Measurements from ENCODE around the gene WFDC5. TPM values are rescaled to one million over a fixed set of nuclear protein-coding genes. Genes with fewer than 3 reads are reported as not detected.
"Not testable (repeated sequence)": the region's sequence is repeated elsewhere in the genome, so short reads cannot be mapped to it uniquely, and the experiment has no call there.

Gene WFDC5
- not detected in 2 replicates for total RNA-seq (2014; rRNA removed; shearing (Covaris generic))

DNA sequence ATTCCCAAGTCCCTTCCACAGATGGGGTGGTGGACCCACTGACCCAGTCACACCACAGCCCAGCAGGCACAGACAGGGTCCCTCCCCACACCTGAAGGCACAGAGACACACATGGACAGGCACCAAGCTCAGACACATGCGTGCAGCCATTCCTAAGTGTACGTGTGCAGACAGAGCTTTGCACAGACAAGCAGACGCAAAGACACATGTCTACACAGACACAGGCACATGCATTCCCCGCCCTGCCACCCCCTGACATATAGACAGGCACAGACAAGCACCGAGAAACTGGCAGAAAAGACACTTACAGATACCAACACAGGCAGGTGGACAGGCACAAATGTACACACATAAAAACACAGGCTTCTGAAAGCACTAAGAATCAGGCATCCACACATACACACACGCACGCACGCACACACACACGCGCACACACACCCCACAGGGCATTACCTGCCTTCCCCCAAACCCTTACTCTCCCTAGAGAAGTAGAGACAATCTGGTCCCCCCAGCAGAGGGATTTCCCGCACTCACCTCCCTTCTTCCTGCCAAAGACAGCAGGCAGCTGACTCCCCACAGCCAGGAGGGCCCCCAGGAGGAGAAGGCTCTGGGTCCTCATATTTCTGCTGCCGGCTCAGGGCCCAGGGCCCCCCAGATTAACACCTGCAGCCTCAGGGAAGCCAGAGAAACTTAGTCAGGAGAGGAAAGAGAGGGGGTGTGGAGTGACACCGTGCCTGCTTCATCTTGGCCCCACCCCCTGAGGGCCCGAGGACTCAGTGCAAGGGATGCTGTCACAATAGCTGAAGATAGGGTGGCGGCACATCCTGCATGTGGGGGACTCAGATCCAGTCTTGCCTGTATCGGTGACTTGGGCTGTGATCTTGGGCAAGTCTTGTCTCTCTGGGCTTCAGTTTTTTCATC is at the start of gene WFDC5:
TSS of gene WFDC5 (minus strand) at position 710 of the 921 bp plus-strand sequence. CDS start at position 619, 91 bp downstream.
- Histone ChIP-seq H3K27me3 (ENCODE audit: control insufficient read depth, insufficient read depth, low read length) (no peaks in the 10 kb centered on the region; the same call in 1 of the 2 replicates), H3K4me3 (ENCODE audit: insufficient read depth, low read depth, low read length) (no peak within 1 kb of the TSS), H3K36me3 (replicated peaks; ENCODE audit: control insufficient read depth, insufficient read depth, low read length) (no peaks in the 10 kb centered on the region)
- DNase-seq = peak; percentile 62

- H3K27me3 ChIP-seq (ENCODE audit: control insufficient read depth, insufficient read depth, low read length) = no peaks in the 10 kb centered on the region
- no peaks in the 10 kb centered on the region for H3K36me3 ChIP-seq (replicated peaks; ENCODE audit: control insufficient read depth, insufficient read depth, low read length)
- H3K4me3 ChIP-seq (ENCODE audit: insufficient read depth, low read depth, low read length) = no peak overlapping the region
- no peak for DNase-seq
Measured at GRCh38 chr20:45163083-45163803, 48.3 kb upstream of the WFDC5 start.

DNA sequence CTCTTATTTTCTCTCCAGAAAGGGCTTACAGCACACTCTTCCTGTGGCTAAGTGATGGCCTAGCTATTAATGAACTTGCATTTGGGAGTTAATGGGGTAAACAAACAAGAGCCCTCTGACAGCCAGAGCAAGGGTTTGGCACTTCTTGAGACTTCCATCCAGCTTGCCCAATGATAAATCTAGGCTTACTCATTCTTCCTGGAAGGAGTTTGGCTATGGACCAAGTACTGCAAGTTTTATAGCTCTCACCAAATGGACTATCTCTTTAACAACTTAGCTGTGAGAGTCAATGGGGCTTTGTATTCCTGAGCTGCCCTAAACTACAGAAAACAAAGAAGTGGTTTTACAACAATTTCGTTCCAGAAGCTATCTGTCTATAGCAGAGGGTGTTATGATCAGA is 43.0 kb upstream of the WFDC5 start:
- Histone ChIP-seq H3K27me3 (ENCODE audit: control insufficient read depth, insufficient read depth, low read length) (no peaks in the 10 kb centered on the region), H3K36me3 (replicated peaks; ENCODE audit: control insufficient read depth, insufficient read depth, low read length) (no peaks in the 10 kb centered on the region), H3K4me3 (ENCODE audit: insufficient read depth, low read depth, low read length) (no peak overlapping the region)
- DNase-seq = no peak

DNA sequence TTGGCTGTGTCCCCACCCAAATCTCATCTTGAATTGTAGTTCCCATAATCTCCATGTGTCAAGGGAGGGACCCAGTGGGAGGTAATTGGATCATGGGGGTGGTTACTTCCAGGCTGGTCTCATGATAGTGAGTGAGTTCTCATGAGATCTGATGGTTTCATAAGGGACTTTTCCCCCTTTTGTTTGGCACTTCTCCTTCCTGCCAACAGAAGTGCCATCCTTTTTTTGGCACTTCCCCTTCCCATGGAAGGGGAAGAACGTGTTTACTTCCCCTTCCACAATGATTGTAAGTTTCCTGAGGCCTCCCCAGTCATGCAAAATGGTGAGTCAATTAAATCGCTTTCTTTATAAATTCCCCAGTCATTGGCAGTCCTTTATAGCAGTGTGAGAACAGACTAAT is 41.7 kb upstream of the WFDC5 start:
- DNase-seq = no peak
- H3K4me3 ChIP-seq (ENCODE audit: insufficient read depth, low read depth, low read length) = no peak overlapping the region
- H3K36me3 ChIP-seq (replicated peaks; ENCODE audit: control insufficient read depth, insufficient read depth, low read length) = no peaks in the 10 kb centered on the region
- H3K27me3 ChIP-seq (ENCODE audit: control insufficient read depth, insufficient read depth, low read length) = no peaks in the 10 kb centered on the region

DNA sequence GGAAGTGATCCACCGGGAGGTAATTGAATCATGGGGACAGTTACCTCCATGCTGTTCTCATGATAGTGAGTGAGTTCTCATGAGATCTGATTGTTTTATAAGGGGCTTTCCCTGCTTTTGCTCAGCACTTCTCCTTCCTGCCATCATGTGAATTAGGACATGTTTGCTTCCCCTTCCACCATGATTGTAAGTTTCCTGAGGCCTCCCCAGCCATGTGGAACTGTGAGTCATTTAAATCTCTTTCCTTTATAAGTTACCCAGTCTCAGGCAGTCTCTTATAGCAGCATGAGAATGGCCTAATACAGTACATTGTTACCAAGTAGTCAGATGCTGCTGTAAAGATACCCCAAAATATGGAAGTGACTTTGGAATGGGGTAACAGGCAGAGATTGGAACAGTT is 39.8 kb upstream of the WFDC5 start:
- not testable (repeated sequence) for H3K4me3 ChIP-seq (ENCODE audit: insufficient read depth, low read depth, low read length); DNase-seq; H3K27me3 ChIP-seq (ENCODE audit: control insufficient read depth, insufficient read depth, low read length); H3K36me3 ChIP-seq (replicated peaks; ENCODE audit: control insufficient read depth, insufficient read depth, low read length)

DNA sequence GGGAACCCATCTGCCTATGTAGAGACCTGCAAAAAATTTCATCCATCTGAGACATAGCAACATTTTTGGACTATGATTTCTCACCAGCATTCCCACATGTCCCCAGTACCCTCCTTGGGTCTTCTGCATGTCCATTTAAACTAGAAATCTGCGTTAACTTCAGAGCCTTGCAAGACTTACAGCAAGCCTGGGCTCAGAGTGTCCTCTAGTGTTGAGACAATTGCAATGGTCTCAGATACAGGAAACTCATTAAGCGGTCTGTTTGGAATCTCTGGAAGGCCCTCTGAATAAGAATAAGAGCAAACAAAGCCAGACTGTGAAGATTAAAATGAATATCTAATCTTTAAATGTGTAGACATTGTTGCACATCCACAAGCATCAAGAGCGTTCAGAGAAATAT is 39.2 kb upstream of the WFDC5 start:
- no peak for DNase-seq

GRCh38 chr20:45153752-45154151 is 38.8 kb upstream of the WFDC5 start:
- H3K36me3 ChIP-seq (replicated peaks; ENCODE audit: control insufficient read depth, insufficient read depth, low read length) = no peaks in the 10 kb centered on the region
- no peaks in the 10 kb centered on the region for H3K27me3 ChIP-seq (ENCODE audit: control insufficient read depth, insufficient read depth, low read length)
- H3K4me3 ChIP-seq (ENCODE audit: insufficient read depth, low read depth, low read length) = no peak overlapping the region
- no peak for DNase-seq

More for the DNA sequence above, 39.2 kb upstream of the WFDC5 start:
- Histone ChIP-seq H3K27me3 (ENCODE audit: control insufficient read depth, insufficient read depth, low read length) (no peaks in the 10 kb centered on the region), H3K4me3 (ENCODE audit: insufficient read depth, low read depth, low read length) (no peak overlapping the region), H3K36me3 (replicated peaks; ENCODE audit: control insufficient read depth, insufficient read depth, low read length) (no peaks in the 10 kb centered on the region)

- Histone ChIP-seq H3K4me3 (ENCODE audit: insufficient read depth, low read depth, low read length) (no peak overlapping the region), H3K36me3 (replicated peaks; ENCODE audit: control insufficient read depth, insufficient read depth, low read length) (no peaks in the 10 kb centered on the region), H3K27me3 (ENCODE audit: control insufficient read depth, insufficient read depth, low read length) (no peaks in the 10 kb centered on the region)
- no peak for DNase-seq
Measured at GRCh38 chr20:45153147-45153546, 38.2 kb upstream of the WFDC5 start.

GRCh38 chr20:45152405-45152804 is 37.4 kb upstream of the WFDC5 start:
- no peak for DNase-seq
- Histone ChIP-seq H3K36me3 (replicated peaks; ENCODE audit: control insufficient read depth, insufficient read depth, low read length) (no peaks in the 10 kb centered on the region), H3K4me3 (ENCODE audit: insufficient read depth, low read depth, low read length) (no peak overlapping the region), H3K27me3 (ENCODE audit: control insufficient read depth, insufficient read depth, low read length) (no peaks in the 10 kb centered on the region)

- Histone ChIP-seq H3K4me3 (ENCODE audit: insufficient read depth, low read depth, low read length) (no peak overlapping the region), H3K27me3 (ENCODE audit: control insufficient read depth, insufficient read depth, low read length) (no peaks in the 10 kb centered on the region; the same call in 1 of the 2 replicates), H3K36me3 (replicated peaks; ENCODE audit: control insufficient read depth, insufficient read depth, low read length) (no peaks in the 10 kb centered on the region)
- no peak for DNase-seq
Measured at GRCh38 chr20:45149062-45149461, 34.1 kb upstream of the WFDC5 start.

GRCh38 chr20:45140836-45141235 is 25.9 kb upstream of the WFDC5 start:
- H3K36me3 ChIP-seq (replicated peaks; ENCODE audit: control insufficient read depth, insufficient read depth, low read length) = no peaks in the 10 kb centered on the region
- DNase-seq = no peak
- H3K4me3 ChIP-seq (ENCODE audit: insufficient read depth, low read depth, low read length) = no peak overlapping the region
- no peaks in the 10 kb centered on the region; the same call in 1 of the 2 replicates for H3K27me3 ChIP-seq (ENCODE audit: control insufficient read depth, insufficient read depth, low read length)

DNA sequence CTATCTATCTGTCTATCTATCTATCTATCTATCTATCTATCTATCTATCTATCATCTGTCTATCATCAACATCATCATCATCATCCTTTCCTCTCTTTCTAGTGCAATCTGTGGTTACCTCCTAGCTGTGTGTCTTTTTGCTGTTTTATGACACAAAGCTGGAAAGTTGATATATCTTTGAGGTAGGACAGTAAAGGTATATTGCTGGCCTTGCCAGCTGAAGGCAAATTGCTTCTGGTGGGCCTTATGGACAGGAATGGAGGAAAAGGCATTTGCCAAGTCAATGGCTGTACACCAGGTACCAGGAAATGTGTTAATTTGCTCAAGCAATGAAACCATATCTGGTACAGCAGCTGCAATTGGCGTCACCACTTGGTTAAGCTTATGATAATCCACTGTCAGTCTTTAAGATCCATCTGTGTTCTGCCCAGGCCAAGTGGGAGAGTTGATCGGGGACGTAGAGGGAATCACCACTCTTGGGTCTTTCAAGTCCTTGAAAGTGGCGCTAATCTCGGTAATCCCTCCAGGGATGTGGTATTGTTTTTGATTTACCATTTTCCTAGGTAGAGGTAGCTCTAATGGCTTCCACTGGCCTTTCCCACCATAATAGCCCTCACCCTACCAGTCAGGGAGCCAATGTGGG is 24.9 kb upstream of the WFDC5 start:
- not testable (repeated sequence) for H3K36me3 ChIP-seq (replicated peaks; ENCODE audit: control insufficient read depth, insufficient read depth, low read length); H3K4me3 ChIP-seq (ENCODE audit: insufficient read depth, low read depth, low read length); DNase-seq; H3K27me3 ChIP-seq (ENCODE audit: control insufficient read depth, insufficient read depth, low read length)

GRCh38 chr20:45138561-45139300 is 23.8 kb upstream of the WFDC5 start:
- DNase-seq = peak; percentile 83
- H3K27me3 ChIP-seq (ENCODE audit: control insufficient read depth, insufficient read depth, low read length) = no peaks in the 10 kb centered on the region; the same call in 1 of the 2 replicates
- H3K4me3 ChIP-seq (ENCODE audit: insufficient read depth, low read depth, low read length) = no peak overlapping the region
- no peaks in the 10 kb centered on the region for H3K36me3 ChIP-seq (replicated peaks; ENCODE audit: control insufficient read depth, insufficient read depth, low read length)

DNA sequence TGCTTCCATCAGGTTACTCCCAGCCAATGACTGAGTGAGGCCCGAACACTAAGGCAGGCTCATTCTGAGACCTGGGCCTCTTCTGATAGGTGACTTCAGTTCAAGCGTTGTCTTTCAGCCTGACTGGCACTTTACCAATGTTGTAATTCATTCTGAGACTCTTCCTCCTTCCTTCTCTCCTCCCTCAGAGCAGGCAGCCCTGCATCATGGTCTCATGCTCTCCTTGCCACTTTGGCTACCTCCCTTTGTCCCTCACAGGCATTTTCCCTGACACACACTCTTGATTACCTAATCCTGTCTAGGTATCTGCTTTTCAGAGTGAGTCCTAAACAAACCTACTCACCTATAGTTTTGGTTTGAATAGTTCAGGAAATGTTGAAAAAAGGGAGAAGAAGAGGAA is 21.9 kb upstream of the WFDC5 start:
- DNase-seq = no peak
- Histone ChIP-seq H3K36me3 (replicated peaks; ENCODE audit: control insufficient read depth, insufficient read depth, low read length) (no peaks in the 10 kb centered on the region), H3K4me3 (ENCODE audit: insufficient read depth, low read depth, low read length) (no peak overlapping the region), H3K27me3 (ENCODE audit: control insufficient read depth, insufficient read depth, low read length) (no peaks in the 10 kb centered on the region; the same call in 1 of the 2 replicates)

All from H7 (cell line).